Loucy (cell line): ENCODE data around the gene SBF2.

Experiments
- EZH2phosphoT487 ChIP-seq: fragments of 200-600 bp; IDR thresholded peaks from 2 replicates; pipeline ENCODE4 v1.6.1; 2018; ENCODE audit warnings: antibody characterized with exemption, mild to moderate bottlenecking, moderate library complexity, borderline replicate concordance
- TF ChIP-seq, protein P1 (sequence below): fragments of 200-600 bp; sonication (generic); conservative IDR thresholded peaks from 2 replicates; pipeline ENCODE4 v1.5.1; 2014; ENCODE audit warnings: mild to moderate bottlenecking, antibody characterized with exemption, low read length

DNA sequence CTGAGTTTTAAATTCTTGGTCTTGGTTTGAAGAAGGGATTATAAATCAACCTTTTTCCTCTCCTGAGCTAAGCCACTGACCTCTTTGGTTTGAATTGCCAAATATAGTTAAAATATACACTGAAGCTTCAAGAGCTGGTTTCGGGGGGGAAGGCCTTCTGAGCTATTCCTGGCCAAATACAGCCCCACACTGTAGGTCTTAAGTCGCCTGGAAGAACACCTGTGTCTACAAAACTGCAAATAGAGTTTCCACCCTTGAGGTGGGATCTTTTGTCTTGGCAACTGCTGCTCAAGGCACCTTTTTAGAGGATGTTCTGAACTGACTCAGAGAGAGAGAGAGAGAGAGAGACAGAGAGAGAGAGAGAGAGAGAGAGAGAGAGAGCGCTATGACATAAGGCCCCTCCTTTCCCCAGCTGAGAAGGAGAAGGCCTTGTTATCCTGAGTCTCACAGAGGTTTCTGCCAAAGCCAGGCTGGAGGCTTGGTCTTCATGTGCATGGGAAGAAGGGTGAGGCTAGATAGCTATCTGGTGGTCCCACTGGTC is 16.4 kb upstream of the SBF2 start:
- TF ChIP-seq, protein P1, sequence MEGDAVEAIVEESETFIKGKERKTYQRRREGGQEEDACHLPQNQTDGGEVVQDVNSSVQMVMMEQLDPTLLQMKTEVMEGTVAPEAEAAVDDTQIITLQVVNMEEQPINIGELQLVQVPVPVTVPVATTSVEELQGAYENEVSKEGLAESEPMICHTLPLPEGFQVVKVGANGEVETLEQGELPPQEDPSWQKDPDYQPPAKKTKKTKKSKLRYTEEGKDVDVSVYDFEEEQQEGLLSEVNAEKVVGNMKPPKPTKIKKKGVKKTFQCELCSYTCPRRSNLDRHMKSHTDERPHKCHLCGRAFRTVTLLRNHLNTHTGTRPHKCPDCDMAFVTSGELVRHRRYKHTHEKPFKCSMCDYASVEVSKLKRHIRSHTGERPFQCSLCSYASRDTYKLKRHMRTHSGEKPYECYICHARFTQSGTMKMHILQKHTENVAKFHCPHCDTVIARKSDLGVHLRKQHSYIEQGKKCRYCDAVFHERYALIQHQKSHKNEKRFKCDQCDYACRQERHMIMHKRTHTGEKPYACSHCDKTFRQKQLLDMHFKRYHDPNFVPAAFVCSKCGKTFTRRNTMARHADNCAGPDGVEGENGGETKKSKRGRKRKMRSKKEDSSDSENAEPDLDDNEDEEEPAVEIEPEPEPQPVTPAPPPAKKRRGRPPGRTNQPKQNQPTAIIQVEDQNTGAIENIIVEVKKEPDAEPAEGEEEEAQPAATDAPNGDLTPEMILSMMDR = no peak
- TF ChIP-seq EZH2phosphoT487 = no peak
